ENCODE measurements around the gene PCK1.

Gene PCK1

GRCh38 chr20:57588596-57588995 is 27.7 kb downstream of the PCK1 start:
- Histone ChIP-seq H3F3A (ENCODE audit: control insufficient read depth, insufficient read depth) (no peaks in the 10 kb centered on the region), H3K4me1 (ENCODE audit: control insufficient read depth, low read length) (peaks cover 8% of the 10 kb centered on the region), H3K4me2 (ENCODE audit: low read length) (no peak overlapping the region), H3K79me2 (ENCODE audit: control insufficient read depth, low read length) (no peaks in the 10 kb centered on the region), H4K20me1 (ENCODE audit: control insufficient read depth, insufficient read depth, low read depth, low read length) (no peaks in the 10 kb centered on the region), H3K27me3 (ENCODE audit: control insufficient read depth, low read length) (peaks cover 47% of the 10 kb centered on the region), H3K4me3 (ENCODE audit: low read length) (no peak overlapping the region), H3K9me2 (replicated peaks; ENCODE audit: control insufficient read depth, low read length) (no peaks in the 10 kb centered on the region), H3K27ac (ENCODE audit: low read depth, low read length) (no peak overlapping the region), H3K9me3 (ENCODE audit: control insufficient read depth, insufficient read depth, low read length) (no peaks in the 10 kb centered on the region), H3K36me3 (ENCODE audit: control insufficient read depth, low read length) (no peaks in the 10 kb centered on the region)
- no peak for TF ChIP-seq EZH2phosphoT487 (IDR thresholded peaks at IDR 0.05; ENCODE audit: borderline replicate concordance, low read length)

GRCh38 chr20:57589123-57589727 is 28.3 kb downstream of the PCK1 start:
- peaks cover 42% of the 10 kb centered on the region for H3K27me3 ChIP-seq (ENCODE audit: control insufficient read depth, low read length)
- H3K4me1 ChIP-seq (ENCODE audit: control insufficient read depth, low read length) = peaks cover 9% of the 10 kb centered on the region
- TF ChIP-seq EZH2phosphoT487 (IDR thresholded peaks at IDR 0.05; ENCODE audit: borderline replicate concordance, low read length) = no peak
- TF ChIP-seq CTCF (IDR thresholded peaks at IDR 0.05; ENCODE audit: low read depth, low read length, poor library complexity, severe bottlenecking) = no peak
- H3K79me2 ChIP-seq (ENCODE audit: control insufficient read depth, low read length) = no peaks in the 10 kb centered on the region
- H3K27ac ChIP-seq (ENCODE audit: low read depth, low read length) = no peak overlapping the region
- H3K9me2 ChIP-seq (replicated peaks; ENCODE audit: control insufficient read depth, low read length) = no peaks in the 10 kb centered on the region
- H3K9me3 ChIP-seq (ENCODE audit: control insufficient read depth, insufficient read depth, low read length) = no peaks in the 10 kb centered on the region
- H3K4me2 ChIP-seq (ENCODE audit: low read length) = no peak overlapping the region
- H3K4me3 ChIP-seq (ENCODE audit: low read length) = no peak overlapping the region
- no peaks in the 10 kb centered on the region for H3K36me3 ChIP-seq (ENCODE audit: control insufficient read depth, low read length)
- H4K20me1 ChIP-seq (ENCODE audit: control insufficient read depth, insufficient read depth, low read depth, low read length) = no peaks in the 10 kb centered on the region
- no peaks in the 10 kb centered on the region for H3F3A ChIP-seq (ENCODE audit: control insufficient read depth, insufficient read depth)

GRCh38 chr20:57589728-57590484 is 29.0 kb downstream of the PCK1 start:
- Histone ChIP-seq H3K9me2 (replicated peaks; ENCODE audit: control insufficient read depth, low read length) (no peaks in the 10 kb centered on the region), H3K79me2 (ENCODE audit: control insufficient read depth, low read length) (no peaks in the 10 kb centered on the region), H3K27me3 (ENCODE audit: control insufficient read depth, low read length) (peaks cover 40% of the 10 kb centered on the region), H3K9me3 (ENCODE audit: control insufficient read depth, insufficient read depth, low read length) (no peaks in the 10 kb centered on the region), H3K4me2 (ENCODE audit: low read length) (no peak overlapping the region), H4K20me1 (ENCODE audit: control insufficient read depth, insufficient read depth, low read depth, low read length) (no peaks in the 10 kb centered on the region), H3K36me3 (ENCODE audit: control insufficient read depth, low read length) (no peaks in the 10 kb centered on the region), H3F3A (ENCODE audit: control insufficient read depth, insufficient read depth) (no peaks in the 10 kb centered on the region), H3K4me1 (ENCODE audit: control insufficient read depth, low read length) (peaks cover 9% of the 10 kb centered on the region), H3K4me3 (ENCODE audit: low read length) (no peak overlapping the region), H3K27ac (ENCODE audit: low read depth, low read length) (no peak overlapping the region)
- no peak for TF ChIP-seq EZH2phosphoT487 (IDR thresholded peaks at IDR 0.05; ENCODE audit: borderline replicate concordance, low read length)
- no peak for TF ChIP-seq CTCF (IDR thresholded peaks at IDR 0.05; ENCODE audit: low read depth, low read length, poor library complexity, severe bottlenecking)

All from DOHH2 (cell line).